ENCODE measurements around the gene PLA2G4A.

PLA2G4A gene

GRCh38 chr1:186899577-186899976, 70.8 kb downstream of the PLA2G4A start:
- Histone ChIP-seq H3K27ac (ENCODE audit: low read length, poor library complexity, severe bottlenecking) (no peak overlapping the region), H2AK5ac (ENCODE audit: low read length, severe bottlenecking) (no peak overlapping the region), H3K18ac (ENCODE audit: low read depth in 1 of 2, low read length in 2 of 2) (no peak overlapping the region), H3K27me3 (ENCODE audit: control insufficient read depth in 1 of 2, insufficient read depth in 1 of 2, low read length in 2 of 2) (no peaks in the 10 kb centered on the region), H3K4me2 (ENCODE audit: low read length, poor library complexity, severe bottlenecking) (no peak overlapping the region), H3K23ac (ENCODE audit: low read length in 2 of 2) (no peak overlapping the region), H3K4ac (ENCODE audit: low read depth in 1 of 2, low read length in 2 of 2) (no peak overlapping the region), H2BK5ac (ENCODE audit: low read depth, low read length, poor library complexity, severe bottlenecking) (no peak overlapping the region), H4K91ac (ENCODE audit: low read length) (no peak overlapping the region), H3K4me1 (ENCODE audit: control insufficient read depth, insufficient read depth, low read depth, low read length) (no peaks in the 10 kb centered on the region), H3K14ac (ENCODE audit: low read length in 2 of 2) (no peak overlapping the region), H2AFZ (ENCODE audit: low read depth, low read length) (no peak overlapping the region), H3K4me3 (ENCODE audit: insufficient read depth in 1 of 2, low read depth in 1 of 2, low read length in 2 of 2) (no peak overlapping the region), H2BK12ac (ENCODE audit: low read length in 2 of 2) (no peak overlapping the region), H4K8ac (ENCODE audit: low read length) (no peak overlapping the region), H3K36me3 (ENCODE audit: control insufficient read depth in 1 of 2, insufficient read depth in 2 of 2, low read depth in 1 of 2, low read length in 2 of 2) (no peaks in the 10 kb centered on the region), H2BK15ac (ENCODE audit: low read depth, poor library complexity, severe bottlenecking) (no peak overlapping the region), H2BK120ac (ENCODE audit: low read depth, low read length) (no peak overlapping the region), H3K9me3 (ENCODE audit: control insufficient read depth, low read length) (no peaks in the 10 kb centered on the region), H3K9ac (ENCODE audit: low read length) (no peak overlapping the region), H3K79me1 (replicated peaks; ENCODE audit: low read length, poor library complexity, severe bottlenecking) (no peaks in the 10 kb centered on the region)
- DNase-seq = no peak
- 89% methylated on average over 2 of the region's 3 CpGs for WGBS

- no peak overlapping the region for H3K18ac ChIP-seq (ENCODE audit: low read depth in 1 of 2, low read length in 2 of 2)
- no peaks in the 10 kb centered on the region for H3K27me3 ChIP-seq (ENCODE audit: control insufficient read depth in 1 of 2, insufficient read depth in 1 of 2, low read length in 2 of 2)
- no peak overlapping the region for H2BK12ac ChIP-seq (ENCODE audit: low read length in 2 of 2)
- no peak overlapping the region for H4K91ac ChIP-seq (ENCODE audit: low read length)
- H3K9me3 ChIP-seq (ENCODE audit: control insufficient read depth, low read length) = no peaks in the 10 kb centered on the region
- no peak overlapping the region for H3K4ac ChIP-seq (ENCODE audit: low read depth in 1 of 2, low read length in 2 of 2)
- H3K4me1 ChIP-seq (ENCODE audit: control insufficient read depth, insufficient read depth, low read depth, low read length) = no peaks in the 10 kb centered on the region
- no peaks in the 10 kb centered on the region for H3K36me3 ChIP-seq (ENCODE audit: control insufficient read depth in 1 of 2, insufficient read depth in 2 of 2, low read depth in 1 of 2, low read length in 2 of 2)
- H3K79me1 ChIP-seq (replicated peaks; ENCODE audit: low read length, poor library complexity, severe bottlenecking) = no peaks in the 10 kb centered on the region
- H3K27ac ChIP-seq (ENCODE audit: low read length, poor library complexity, severe bottlenecking) = no peak overlapping the region
- no peak overlapping the region for H2BK5ac ChIP-seq (ENCODE audit: low read depth, low read length, poor library complexity, severe bottlenecking)
- DNase-seq = no peak
- H2BK120ac ChIP-seq (ENCODE audit: low read depth, low read length) = no peak overlapping the region
- peak overlapping the region; percentile 32 for H3K9ac ChIP-seq (ENCODE audit: low read length)
- 100% methylated on average over 1 of the region's 2 CpGs for WGBS
- no peak overlapping the region for H3K4me3 ChIP-seq (ENCODE audit: insufficient read depth in 1 of 2, low read depth in 1 of 2, low read length in 2 of 2)
- H3K4me2 ChIP-seq (ENCODE audit: low read length, poor library complexity, severe bottlenecking) = no peak overlapping the region
- H2AFZ ChIP-seq (ENCODE audit: low read depth, low read length) = no peak overlapping the region
- H2BK15ac ChIP-seq (ENCODE audit: low read depth, poor library complexity, severe bottlenecking) = no peak overlapping the region
- H3K23ac ChIP-seq (ENCODE audit: low read length in 2 of 2) = no peak overlapping the region
- no peak overlapping the region for H3K14ac ChIP-seq (ENCODE audit: low read length in 2 of 2)
- H4K8ac ChIP-seq (ENCODE audit: low read length) = no peak overlapping the region
- H2AK5ac ChIP-seq (ENCODE audit: low read length, severe bottlenecking) = no peak overlapping the region
These were observed 71.2 kb downstream of the PLA2G4A start for GRCh38 chr1:186899977-186900376.

GRCh38 chr1:186900539-186901237, 71.9 kb downstream of the PLA2G4A start:
- Histone ChIP-seq H3K9ac (ENCODE audit: low read length) (peak overlapping the region; percentile 32), H2AK5ac (ENCODE audit: low read length, severe bottlenecking) (no peak overlapping the region), H2BK15ac (ENCODE audit: low read depth, poor library complexity, severe bottlenecking) (no peak overlapping the region), H4K91ac (ENCODE audit: low read length) (no peak overlapping the region), H3K27me3 (ENCODE audit: control insufficient read depth in 1 of 2, insufficient read depth in 1 of 2, low read length in 2 of 2) (no peaks in the 10 kb centered on the region), H2AFZ (ENCODE audit: low read depth, low read length) (no peak overlapping the region), H3K4me2 (ENCODE audit: low read length, poor library complexity, severe bottlenecking) (no peak overlapping the region), H3K4me1 (ENCODE audit: control insufficient read depth, insufficient read depth, low read depth, low read length) (no peaks in the 10 kb centered on the region), H2BK12ac (ENCODE audit: low read length in 2 of 2) (no peak overlapping the region), H3K79me1 (replicated peaks; ENCODE audit: low read length, poor library complexity, severe bottlenecking) (no peaks in the 10 kb centered on the region), H4K8ac (ENCODE audit: low read length) (no peak overlapping the region), H3K36me3 (ENCODE audit: control insufficient read depth in 1 of 2, insufficient read depth in 2 of 2, low read depth in 1 of 2, low read length in 2 of 2) (no peaks in the 10 kb centered on the region), H3K4ac (ENCODE audit: low read depth in 1 of 2, low read length in 2 of 2) (no peak overlapping the region), H2BK5ac (ENCODE audit: low read depth, low read length, poor library complexity, severe bottlenecking) (no peak overlapping the region), H2BK120ac (ENCODE audit: low read depth, low read length) (no peak overlapping the region), H3K4me3 (ENCODE audit: insufficient read depth in 1 of 2, low read depth in 1 of 2, low read length in 2 of 2) (no peak overlapping the region), H3K9me3 (ENCODE audit: control insufficient read depth, low read length) (no peaks in the 10 kb centered on the region), H3K23ac (ENCODE audit: low read length in 2 of 2) (no peak overlapping the region), H3K14ac (ENCODE audit: low read length in 2 of 2) (no peak overlapping the region), H3K18ac (ENCODE audit: low read depth in 1 of 2, low read length in 2 of 2) (no peak overlapping the region), H3K27ac (ENCODE audit: low read length, poor library complexity, severe bottlenecking) (no peak overlapping the region)
- 92% methylated on average over 5 of the region's 5 CpGs for WGBS
- DNase-seq = no peak

- no peak overlapping the region for H2BK5ac ChIP-seq (ENCODE audit: low read depth, low read length, poor library complexity, severe bottlenecking)
- no peak overlapping the region for H2AFZ ChIP-seq (ENCODE audit: low read depth, low read length)
- no peak overlapping the region for H2AK5ac ChIP-seq (ENCODE audit: low read length, severe bottlenecking)
- H3K14ac ChIP-seq (ENCODE audit: low read length in 2 of 2) = no peak overlapping the region
- H3K79me1 ChIP-seq (replicated peaks; ENCODE audit: low read length, poor library complexity, severe bottlenecking) = no peaks in the 10 kb centered on the region
- H3K27ac ChIP-seq (ENCODE audit: low read length, poor library complexity, severe bottlenecking) = no peak overlapping the region
- DNase-seq = no peak
- H2BK12ac ChIP-seq (ENCODE audit: low read length in 2 of 2) = no peak overlapping the region
- H2BK15ac ChIP-seq (ENCODE audit: low read depth, poor library complexity, severe bottlenecking) = no peak overlapping the region
- no peaks in the 10 kb centered on the region for H3K4me1 ChIP-seq (ENCODE audit: control insufficient read depth, insufficient read depth, low read depth, low read length)
- no peak overlapping the region for H4K91ac ChIP-seq (ENCODE audit: low read length)
- H3K4me2 ChIP-seq (ENCODE audit: low read length, poor library complexity, severe bottlenecking) = no peak overlapping the region
- H3K9ac ChIP-seq (ENCODE audit: low read length) = peak overlapping the region; percentile 32
- H3K27me3 ChIP-seq (ENCODE audit: control insufficient read depth in 1 of 2, insufficient read depth in 1 of 2, low read length in 2 of 2) = no peaks in the 10 kb centered on the region
- H3K18ac ChIP-seq (ENCODE audit: low read depth in 1 of 2, low read length in 2 of 2) = no peak overlapping the region
- no peak overlapping the region for H3K23ac ChIP-seq (ENCODE audit: low read length in 2 of 2)
- no peak overlapping the region for H2BK120ac ChIP-seq (ENCODE audit: low read depth, low read length)
- no peak overlapping the region for H3K4me3 ChIP-seq (ENCODE audit: insufficient read depth in 1 of 2, low read depth in 1 of 2, low read length in 2 of 2)
- H3K4ac ChIP-seq (ENCODE audit: low read depth in 1 of 2, low read length in 2 of 2) = no peak overlapping the region
- H3K9me3 ChIP-seq (ENCODE audit: control insufficient read depth, low read length) = no peaks in the 10 kb centered on the region
- H3K36me3 ChIP-seq (ENCODE audit: control insufficient read depth in 1 of 2, insufficient read depth in 2 of 2, low read depth in 1 of 2, low read length in 2 of 2) = no peaks in the 10 kb centered on the region
- no peak overlapping the region for H4K8ac ChIP-seq (ENCODE audit: low read length)
These were observed 72.9 kb downstream of the PLA2G4A start for GRCh38 chr1:186901631-186902030.

All from mesenchymal stem cell (in vitro differentiated cells and primary cell).